ENCODE data around the gene RTN3.
"Not testable (repeated sequence)": the region's sequence is repeated elsewhere in the genome, so short reads cannot be mapped to it uniquely, and the experiment has no call there.

Gene RTN3

DNA sequence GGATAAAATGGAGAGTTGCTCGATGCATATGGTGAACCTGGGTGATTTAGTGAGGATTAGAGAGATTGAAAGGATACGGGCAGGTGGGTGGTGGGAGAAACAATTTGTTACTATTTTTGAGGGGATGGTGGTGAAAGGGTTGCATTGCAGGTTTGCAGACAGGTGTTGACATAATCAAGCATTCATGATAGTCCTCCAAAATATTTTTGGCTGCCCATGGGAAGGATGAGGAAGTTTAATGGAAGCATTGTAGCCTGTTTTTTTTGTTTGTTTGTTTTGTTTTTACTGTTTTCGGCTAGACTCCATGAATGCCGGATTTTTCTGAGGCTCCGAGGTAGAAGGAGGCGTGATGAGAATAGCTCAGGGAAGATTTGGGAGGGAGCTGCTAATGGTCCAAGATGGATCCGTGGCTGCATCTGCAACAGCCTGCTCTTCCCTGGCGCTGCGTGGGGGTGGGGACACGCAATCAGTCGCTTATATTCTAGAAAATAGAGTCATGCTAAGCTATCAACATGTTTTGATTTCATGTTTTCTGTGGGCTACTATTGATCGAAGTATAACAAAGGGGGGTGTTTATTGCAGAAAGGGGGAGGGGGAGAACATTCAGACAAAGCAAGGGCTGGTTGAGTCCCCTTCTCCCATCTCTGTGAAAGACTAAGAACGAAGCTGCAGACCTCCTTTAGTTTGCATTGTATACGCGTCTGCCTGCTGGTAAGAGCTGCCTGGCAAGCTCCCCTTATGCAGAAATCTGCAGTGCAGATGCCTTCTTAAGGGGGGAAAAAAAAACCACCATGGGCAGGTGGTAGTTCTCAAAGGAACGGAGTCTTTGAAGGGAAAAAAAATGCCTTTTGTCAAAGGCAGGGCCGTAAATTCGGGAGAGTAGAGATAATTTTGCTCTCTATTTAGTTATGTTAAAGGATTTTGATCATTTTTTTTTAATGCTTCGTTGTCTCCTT lies 1.0 kb downstream of the RTN3 start:
- no peak for DNase-seq (ENCODE audit: low read depth in 2 of 2)

DNA sequence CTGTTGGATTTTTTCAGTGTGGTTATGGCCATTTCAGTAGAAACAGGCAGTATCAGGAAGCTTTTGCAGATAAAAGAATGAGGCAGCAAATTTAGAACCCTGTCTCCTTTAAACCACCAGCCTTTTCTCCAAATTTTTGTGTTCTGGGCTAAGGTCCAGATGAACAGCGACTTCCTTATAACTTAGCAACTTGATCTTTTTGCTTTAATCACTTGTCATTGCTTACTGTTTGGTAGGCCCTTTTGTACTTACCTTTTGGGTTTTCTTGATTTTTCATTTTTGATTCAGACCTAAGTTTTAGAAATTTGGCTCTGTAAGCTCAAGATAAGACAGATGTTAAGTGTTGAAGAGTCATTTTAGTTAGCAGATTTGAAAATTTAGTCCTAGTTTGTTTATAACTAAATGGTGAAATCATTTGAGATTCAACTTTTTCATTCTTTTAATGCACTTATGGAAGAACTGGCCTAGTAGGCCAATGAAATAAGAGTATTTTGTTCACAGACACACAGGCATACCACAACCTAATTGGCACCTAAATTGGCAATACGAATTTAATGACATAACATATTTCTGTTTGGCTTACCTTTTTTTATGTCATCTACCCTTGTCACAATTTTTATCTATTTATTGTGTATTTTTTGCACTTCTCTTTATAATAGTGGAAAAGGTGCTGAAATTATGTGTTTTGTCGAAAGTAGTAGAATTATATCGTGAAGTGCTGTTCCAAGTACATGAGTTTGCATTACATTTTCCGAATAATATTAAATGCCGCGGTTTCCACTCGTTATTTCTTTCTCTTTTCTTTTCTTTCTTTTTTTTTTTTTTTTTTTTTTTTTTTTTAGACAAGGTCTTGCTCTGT lies 2.1 kb downstream of the RTN3 start:
- DNase-seq (ENCODE audit: low read depth in 2 of 2), result no peak

DNA sequence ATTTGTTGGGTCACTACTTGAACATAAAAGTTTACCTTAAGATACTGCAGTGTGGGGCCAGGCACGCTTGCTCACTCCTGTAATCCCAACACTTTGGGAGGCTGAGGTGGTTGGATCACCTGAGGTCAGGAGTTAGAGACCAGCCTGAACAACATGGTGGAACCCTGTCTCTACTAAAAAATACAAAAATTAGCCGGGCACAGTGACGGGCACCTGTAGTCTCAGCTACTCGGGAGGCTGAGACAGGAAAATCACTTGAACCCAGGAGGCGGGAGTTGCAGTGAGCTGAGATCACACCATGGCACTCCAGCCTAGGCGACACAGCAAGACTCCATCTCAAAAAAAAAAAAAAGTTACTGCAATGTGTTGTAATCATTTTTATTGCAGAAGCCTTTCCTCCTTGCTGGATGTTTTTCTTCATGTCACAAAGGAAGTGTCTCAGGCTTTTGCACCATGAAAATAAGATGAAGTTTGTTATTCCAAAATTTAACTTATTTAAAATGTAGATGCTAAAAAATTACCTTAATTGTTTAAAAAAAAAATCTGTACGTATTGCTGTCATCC lies 3.9 kb downstream of the RTN3 start:
- DNase-seq (ENCODE audit: low read depth in 2 of 2), result not testable (repeated sequence)

DNA sequence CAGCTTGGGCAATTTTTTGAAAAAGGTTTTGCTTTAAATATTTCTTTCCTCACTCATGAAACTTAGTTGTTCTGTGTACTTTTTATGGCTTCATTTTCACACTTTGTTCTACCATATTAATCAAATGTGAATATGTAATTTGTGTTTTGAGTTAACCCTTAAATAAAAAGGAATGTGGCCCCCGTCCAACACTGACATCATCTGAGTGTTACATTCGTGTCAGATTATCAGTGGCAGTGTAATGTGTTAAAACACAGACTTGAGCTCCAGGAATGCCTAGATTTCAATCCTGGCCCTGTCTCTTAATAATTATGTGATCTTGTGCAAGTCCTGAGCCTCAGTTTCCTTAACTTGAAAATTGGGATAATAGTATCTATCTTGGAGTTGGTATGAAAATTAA lies 5.6 kb downstream of the RTN3 start:
- DNase-seq (ENCODE audit: low read depth in 2 of 2), result no peak

DNA sequence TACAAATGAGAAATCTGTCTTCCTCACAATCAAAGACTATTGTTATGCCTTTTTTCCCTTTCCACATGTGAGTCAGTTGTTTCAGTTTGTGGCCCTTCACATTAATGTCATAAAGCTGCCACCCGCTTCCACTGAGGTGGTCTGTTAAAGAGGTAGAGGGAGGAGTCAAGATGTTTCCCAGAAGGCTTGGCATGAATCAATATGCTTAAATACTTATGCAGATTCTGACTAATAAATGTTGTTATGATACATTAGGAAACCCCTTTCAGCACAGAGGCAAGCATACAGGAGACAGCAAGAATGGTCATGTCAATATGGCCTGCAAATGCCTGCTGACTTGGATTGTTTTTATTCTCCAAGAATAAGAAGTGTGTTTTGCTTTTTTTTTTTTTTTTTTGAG lies 6.5 kb downstream of the RTN3 start:
- no peak for DNase-seq (ENCODE audit: low read depth in 2 of 2)

DNA sequence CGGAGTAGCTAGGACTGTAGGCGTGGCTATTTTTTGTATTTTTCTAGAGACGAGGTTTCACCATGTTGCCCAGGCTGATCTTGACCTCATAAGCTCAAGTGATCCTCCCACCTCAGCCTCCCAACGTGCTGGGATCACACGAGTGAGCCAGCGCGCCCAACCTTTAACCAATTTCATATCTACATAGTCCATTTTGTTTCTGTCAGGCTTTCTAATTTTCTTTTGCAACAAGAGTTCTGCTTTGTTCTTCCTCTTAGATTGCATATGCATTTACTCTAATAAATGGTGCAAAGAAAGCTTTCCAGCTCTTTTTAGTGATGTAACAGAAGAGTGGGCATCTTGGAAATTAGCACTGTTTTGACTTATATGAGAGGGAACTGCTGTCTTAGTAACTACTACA lies 13.3 kb downstream of the RTN3 start:
- DNase-seq (ENCODE audit: low read depth in 2 of 2), result no peak

DNA sequence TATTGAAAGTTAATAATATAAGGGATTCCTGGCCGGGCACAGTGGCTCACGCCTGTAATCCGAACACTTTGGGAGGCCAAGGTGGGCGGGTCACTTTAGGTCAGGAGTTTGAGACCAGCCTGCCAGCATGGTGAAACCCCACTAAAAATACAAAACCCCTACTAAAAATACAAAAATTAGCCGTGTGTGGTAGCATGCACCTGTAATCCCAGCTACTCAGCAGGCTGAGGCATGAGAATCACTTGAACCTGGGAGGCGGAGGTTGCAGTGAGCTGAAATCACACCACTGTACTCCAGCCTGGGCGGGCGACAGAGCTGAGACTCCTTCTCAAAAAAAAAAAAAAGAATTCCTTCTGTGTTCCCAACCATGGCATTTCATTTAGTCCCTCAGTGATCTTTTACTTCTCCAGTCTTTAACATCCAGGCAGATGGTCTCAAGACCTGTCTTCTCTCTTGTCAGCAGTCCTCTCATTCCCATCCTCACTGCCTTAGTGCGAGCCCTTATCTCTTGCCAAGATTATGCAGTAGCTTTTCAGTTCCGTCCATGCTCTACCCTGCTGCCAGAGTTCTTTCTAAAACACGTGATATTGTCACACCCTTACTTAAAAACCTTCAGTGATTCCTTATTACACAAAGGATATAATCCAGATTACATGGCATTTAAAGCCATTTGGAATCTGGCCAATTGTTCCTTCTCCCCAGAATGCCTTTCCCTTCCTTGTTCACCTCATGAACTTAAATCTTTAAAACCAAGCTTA lies 17.9 kb downstream of the RTN3 start:
- DNase-seq (ENCODE audit: low read depth in 2 of 2), result no peak

DNA sequence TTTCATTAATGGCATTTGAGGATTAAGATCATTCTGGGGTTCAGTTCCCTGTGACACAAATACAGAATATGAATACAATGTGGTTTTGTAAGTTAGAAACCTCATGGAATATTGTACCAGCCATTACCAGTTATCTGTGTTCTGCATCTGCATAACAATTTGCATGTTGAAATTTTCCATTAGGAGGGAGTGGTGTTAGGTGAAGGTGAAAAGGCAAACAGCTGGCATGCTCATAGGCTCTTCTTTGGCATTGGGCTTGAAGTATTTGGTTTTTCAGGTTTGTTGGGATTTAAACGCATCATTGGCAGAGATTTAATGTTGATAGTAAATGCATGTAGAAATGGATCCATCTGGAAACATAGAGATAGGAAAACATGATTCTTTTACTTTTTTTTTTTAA lies 18.6 kb downstream of the RTN3 start:
- DNase-seq (ENCODE audit: low read depth in 2 of 2), result no peak

DNA sequence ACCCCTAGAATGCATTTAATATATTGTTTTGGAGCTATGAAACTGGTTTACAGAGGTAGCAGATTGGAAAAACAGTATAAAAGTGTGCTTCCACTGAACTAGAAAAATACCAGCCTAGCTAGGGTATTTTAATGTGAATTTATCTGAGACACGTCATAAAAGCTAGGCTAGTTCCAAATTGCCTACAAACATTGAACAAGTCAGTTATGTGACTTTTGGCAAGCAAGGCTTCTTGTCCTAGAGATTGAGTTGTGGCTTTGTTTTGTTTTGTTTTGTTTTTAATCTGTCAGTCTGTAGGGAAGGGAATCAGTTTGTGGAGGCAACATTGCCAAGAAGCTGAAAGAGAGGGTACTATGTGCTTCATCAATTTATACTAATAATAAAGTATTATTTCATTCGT lies 24.2 kb downstream of the RTN3 start:
- DNase-seq (ENCODE audit: low read depth in 2 of 2), result no peak

DNA sequence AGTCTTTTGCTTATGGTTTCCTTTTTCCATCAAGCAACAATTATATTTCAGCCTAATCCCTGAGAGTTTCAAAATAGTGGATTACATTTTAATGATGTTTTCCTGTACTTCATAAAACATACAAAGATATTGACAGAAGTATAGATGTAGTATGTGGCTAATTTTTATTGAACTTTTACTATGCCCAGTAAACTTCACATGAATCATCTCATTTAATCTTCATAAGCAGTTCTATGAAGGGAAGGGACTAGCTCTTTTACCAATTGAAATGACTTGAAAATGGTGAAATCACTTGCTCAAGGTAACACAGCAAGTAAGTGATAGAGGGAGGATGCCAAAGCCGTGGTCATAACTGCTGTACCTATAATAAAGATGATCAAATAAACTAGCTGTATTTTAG lies 27.5 kb downstream of the RTN3 start:
- DNase-seq (ENCODE audit: low read depth in 2 of 2), result no peak

DNA sequence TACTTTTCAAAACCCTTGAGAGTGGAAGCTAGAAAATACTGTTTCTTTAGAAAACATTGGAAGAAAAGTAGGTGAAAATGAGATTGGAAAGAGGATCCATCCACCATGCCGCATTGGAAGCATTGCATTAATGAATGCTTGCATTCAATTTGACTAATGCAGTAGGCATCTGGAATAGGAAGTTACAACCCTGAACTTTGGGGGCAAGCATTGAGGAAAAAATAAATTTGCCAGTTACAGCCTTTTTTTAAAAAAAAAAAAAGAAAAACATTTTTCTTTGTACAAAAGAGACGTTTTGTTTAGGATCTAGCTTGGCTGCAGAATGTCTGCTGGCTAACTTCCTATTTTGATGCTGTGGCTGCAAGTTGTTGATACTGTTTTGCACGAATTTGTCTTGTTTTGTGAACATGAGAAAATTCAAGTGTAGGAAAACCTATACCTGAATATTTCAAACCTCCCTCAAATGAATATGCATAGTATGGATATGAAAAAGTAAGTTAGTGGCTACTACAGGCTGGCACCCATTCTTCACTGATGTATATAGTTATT lies 28.1 kb downstream of the RTN3 start:
- DNase-seq (ENCODE audit: low read depth in 2 of 2), result no peak

DNA sequence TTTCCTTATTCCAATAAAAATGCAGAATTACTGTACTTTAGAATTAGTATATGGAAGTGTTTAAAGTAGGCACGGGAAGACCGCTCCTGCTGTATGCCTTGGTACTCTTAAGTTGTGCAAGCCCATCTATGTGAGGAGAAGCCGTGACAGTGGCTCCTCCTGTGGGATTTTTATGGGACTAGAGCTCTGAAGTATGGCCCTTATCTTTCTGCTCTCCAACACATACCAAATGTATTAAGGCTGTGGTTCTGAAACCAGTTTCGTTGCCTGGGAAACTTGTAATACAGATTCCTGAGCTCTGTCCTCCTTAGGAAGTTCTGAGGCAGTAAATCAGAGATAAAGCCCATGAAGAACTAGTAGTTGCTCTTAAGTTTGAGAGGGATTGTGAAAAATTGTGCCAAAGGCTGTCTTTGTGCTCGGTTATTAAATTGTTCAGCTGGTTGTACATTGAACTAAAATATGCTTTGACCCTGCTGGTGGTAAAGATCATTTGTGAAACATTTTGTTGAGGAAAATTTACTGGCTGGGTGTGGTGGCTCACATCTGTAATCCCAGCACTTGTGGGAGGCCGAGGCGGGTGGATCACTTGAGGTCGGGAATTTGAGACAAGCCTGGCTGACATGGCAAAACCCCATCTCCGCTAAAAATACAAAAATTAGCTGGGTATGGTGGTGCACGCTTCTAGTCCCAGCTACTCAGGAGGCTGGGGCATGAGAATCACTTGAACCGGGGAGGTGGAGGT lies 29.3 kb downstream of the RTN3 start:
- no peak for DNase-seq (ENCODE audit: low read depth in 2 of 2)

DNA sequence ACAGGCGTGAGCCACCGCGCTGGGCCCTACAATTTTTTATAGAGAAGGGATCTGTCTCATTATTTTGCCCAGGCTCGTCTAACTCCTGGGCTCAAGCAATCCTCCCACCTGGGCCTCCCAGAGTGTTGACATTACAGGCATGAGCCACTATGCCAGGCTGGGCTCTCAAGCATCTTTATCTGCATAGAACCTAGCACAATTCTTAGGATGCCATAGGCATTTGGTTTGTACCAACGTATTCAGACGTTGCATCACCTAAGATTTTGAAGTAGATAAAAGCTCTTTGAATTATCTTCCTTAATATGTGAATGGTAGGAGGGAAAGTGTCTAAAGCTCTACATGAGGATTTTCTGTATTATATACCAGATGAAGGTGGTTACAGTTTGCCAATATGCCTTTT lies 30.5 kb downstream of the RTN3 start:
- no peak for DNase-seq (ENCODE audit: low read depth in 2 of 2)

DNA sequence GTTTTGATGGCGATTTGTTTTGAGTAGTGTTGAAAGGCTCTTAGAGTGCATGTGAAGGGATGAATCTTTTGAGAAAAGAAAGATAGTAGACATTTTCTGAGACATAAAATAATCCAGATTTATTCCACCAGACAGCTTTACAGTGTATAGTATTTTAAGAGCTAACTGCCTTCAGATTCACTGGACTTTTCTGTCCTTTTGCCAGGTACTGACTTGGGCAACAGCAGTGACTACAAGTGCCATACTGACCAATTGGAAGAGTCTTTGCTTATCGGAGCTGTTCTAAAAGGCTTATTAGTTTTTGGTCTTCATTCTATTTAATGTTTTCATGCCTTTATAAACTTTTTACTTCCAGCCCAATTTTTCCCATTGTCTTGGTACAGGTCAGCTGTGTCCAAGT lies 32.5 kb downstream of the RTN3 start:
- DNase-seq (ENCODE audit: low read depth in 2 of 2), result no peak

DNA sequence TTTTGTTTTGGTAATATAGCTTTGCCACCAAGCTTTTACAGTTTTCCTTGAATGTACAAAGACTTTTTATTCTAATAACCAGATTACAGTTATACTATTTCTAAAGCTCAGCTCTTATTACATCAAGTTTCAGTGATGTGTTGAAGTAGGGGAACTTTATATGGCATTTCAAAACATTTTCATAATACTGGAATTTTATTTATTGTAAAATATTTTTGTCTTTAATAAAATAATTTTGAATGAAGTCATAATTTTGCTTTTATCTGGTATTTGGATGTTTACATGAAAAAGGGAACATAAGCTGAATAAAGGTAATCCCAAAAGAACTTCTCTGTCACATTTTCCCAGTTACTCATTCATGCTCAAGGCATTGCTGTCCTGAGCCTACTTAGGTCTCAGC lies 34.7 kb downstream of the RTN3 start:
- DNase-seq (ENCODE audit: low read depth in 2 of 2), result no peak

DNA sequence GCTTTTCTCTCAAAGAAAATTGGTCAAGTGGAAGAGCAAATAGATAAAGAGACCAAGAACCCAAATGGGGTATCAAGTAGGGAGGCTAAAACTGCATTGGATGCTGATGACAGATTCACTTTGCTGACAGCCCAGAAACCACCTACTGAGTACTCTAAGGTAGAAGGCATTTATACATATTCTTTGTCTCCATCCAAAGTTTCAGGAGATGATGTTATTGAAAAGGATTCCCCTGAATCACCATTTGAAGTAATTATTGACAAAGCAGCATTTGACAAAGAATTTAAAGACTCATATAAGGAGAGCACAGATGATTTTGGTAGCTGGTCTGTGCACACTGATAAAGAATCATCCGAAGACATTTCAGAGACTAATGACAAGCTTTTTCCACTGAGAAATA lies 37.7 kb downstream of the RTN3 start:
- no peak for DNase-seq (ENCODE audit: low read depth in 2 of 2)

DNA sequence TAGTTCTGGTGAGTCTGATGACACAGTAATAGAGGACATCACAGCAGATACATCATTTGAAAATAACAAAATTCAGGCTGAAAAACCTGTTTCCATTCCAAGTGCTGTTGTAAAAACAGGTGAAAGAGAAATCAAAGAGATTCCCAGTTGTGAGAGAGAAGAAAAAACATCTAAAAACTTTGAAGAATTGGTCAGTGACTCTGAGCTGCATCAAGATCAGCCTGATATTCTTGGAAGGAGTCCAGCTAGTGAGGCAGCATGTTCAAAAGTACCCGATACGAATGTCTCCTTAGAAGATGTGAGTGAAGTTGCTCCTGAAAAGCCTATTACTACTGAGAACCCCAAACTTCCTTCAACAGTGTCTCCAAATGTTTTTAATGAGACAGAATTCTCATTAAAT lies 38.7 kb downstream of the RTN3 start:
- no peak for DNase-seq (ENCODE audit: low read depth in 2 of 2)

DNA sequence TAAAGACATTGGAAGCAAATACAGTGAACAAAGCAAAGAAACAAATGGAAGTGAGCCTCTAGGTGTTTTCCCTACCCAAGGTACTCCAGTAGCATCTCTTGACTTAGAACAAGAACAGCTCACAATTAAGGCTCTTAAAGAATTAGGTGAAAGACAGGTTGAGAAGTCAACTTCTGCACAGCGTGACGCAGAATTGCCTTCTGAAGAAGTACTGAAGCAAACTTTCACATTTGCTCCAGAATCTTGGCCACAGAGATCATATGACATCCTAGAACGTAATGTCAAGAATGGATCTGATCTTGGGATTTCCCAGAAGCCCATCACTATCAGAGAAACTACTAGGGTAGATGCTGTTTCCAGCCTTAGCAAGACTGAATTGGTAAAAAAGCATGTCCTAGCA lies 39.3 kb downstream of the RTN3 start:
- DNase-seq (ENCODE audit: low read depth in 2 of 2), result no peak

DNA sequence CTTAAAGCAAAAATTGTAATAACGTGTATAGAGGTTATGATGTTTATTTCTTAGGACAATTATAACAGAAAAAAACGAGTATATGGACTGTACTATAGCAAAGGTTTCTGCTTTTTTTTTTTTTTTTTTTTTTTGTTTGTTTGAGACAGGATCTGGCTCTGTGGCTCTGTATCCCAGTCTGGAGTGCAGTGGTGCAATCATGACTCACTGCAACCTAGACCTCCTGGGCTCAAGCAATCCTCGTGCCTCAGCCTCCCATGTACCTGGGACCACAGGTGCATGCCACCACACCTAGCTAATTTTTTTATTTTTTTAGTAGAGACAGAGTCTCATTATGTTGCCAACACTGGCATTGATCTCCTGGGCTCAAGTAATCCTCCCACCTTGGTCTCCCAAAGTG lies 48.0 kb downstream of the RTN3 start:
- DNase-seq (ENCODE audit: low read depth in 2 of 2), result no peak

DNA sequence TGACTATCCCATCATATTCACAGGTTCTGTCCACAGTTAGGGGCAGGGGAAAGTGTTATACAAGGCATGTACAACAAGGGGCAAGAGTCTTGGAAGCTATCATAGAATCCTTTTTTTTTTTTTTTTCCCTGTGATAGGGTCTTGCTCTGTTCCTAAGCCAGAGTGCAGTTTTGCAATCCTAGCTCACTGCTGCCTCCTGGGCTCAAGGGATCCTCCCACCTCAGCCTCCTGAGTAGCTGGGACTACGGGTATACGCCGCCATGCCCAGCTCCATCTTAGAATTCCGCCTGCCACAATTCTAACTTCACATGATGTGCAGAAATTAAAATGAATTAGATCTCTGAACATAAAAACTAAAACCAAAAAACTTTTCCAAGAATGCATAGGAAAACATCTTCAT lies 55.6 kb downstream of the RTN3 start:
- no peak for DNase-seq (ENCODE audit: low read depth in 2 of 2)

DNA sequence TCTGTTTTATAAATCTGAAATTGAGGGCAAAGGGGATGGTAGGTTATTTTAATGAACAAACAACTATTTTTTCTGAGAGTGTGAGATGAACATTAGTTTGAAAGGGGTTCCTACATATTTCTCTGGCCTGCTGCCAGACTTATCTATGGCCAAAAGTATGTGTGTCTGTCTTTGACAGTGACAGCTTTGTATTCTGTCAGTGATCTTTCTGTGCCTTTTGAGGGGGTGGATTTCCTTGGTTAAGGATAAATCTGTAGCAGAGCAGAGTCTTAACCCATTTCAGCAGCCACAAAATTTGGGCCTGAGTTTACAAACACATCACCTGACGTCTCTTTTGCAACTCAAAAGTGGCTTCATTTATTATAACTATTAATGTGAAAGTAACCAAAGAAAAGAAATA lies 56.4 kb downstream of the RTN3 start:
- DNase-seq (ENCODE audit: low read depth in 2 of 2), result no peak

Measured in activated CD8-positive, alpha-beta memory T cell treated with anti-CD3 and anti-CD28 coated beads for 4 hours (primary cell).